ENCODE measurements around the gene SEC24C.
"Not testable (repeated sequence)": the region's sequence is repeated elsewhere in the genome, so short reads cannot be mapped to it uniquely, and the experiment has no call there.

SEC24C gene

DNA sequence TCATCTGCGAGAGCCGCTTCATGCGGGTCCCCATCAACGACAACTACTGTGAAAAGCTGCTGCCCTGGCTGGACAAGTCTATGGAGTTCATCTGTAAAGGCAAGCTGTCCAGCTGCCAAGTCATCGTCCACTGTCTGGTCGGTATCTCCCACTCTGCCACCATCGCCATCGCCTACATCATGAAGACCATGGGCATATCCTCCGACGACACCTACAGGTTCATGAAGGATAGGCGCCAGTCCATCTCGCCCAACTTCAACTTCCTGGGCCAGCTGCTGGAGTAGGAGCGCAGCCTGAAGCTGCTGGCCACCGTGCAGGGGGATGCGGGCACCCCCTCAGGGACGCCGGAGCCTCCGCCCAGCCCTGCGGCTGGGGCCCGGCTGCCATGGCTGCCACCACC, 11.7 kb upstream of the SEC24C start:
- DNase-seq (ENCODE audit: low read depth): no peak
- TF ChIP-seq, protein P1, sequence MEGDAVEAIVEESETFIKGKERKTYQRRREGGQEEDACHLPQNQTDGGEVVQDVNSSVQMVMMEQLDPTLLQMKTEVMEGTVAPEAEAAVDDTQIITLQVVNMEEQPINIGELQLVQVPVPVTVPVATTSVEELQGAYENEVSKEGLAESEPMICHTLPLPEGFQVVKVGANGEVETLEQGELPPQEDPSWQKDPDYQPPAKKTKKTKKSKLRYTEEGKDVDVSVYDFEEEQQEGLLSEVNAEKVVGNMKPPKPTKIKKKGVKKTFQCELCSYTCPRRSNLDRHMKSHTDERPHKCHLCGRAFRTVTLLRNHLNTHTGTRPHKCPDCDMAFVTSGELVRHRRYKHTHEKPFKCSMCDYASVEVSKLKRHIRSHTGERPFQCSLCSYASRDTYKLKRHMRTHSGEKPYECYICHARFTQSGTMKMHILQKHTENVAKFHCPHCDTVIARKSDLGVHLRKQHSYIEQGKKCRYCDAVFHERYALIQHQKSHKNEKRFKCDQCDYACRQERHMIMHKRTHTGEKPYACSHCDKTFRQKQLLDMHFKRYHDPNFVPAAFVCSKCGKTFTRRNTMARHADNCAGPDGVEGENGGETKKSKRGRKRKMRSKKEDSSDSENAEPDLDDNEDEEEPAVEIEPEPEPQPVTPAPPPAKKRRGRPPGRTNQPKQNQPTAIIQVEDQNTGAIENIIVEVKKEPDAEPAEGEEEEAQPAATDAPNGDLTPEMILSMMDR (IDR thresholded peaks at IDR 0.05; ENCODE audit: control insufficient read depth, insufficient read depth, low read depth, low read length, missing control alignments): no peak
- H3K4me3 ChIP-seq (ENCODE audit: control insufficient read depth, low read depth, low read length): no peak overlapping the region

DNA sequence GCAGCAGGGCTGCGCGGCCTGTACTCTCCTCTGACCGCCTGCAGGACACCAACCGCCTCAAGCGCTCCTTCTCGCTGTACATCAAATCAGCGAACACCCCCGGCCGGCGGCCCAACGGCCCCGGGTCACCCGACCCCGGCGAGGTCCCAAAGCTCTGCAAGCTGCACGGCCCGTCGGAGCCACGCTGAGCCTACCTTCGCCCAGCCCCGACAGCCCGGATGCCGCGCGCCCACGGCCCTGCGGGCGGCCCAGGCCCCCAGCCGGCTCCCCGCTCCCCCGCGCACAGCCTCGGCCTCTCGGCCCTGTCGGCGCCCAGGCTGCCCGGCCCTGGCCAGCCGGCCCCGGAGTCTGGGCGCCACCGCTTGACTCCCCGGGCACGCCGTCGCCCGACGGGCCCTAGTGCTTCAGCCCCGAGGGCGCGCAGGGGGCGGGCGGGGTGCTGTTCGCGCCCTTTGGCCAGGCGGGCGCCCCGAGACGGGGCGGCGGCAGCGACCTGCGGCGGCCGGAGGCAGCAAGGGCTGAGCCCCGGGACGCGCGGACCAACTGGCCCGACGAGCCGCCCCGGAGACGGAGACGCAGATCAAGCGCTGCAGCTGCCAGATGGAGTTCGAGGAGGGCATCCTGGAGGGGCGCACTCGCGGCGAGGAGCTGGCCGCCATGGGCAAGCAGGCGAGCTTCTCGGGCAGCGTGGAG, 11.1 kb upstream of the SEC24C start:
- no peak overlapping the region for H3K4me3 ChIP-seq (ENCODE audit: control insufficient read depth, low read depth, low read length)
- no peak for DNase-seq (ENCODE audit: low read depth)
- TF ChIP-seq, protein P1 (IDR thresholded peaks at IDR 0.05; ENCODE audit: control insufficient read depth, insufficient read depth, low read depth, low read length, missing control alignments): no peak

DNA sequence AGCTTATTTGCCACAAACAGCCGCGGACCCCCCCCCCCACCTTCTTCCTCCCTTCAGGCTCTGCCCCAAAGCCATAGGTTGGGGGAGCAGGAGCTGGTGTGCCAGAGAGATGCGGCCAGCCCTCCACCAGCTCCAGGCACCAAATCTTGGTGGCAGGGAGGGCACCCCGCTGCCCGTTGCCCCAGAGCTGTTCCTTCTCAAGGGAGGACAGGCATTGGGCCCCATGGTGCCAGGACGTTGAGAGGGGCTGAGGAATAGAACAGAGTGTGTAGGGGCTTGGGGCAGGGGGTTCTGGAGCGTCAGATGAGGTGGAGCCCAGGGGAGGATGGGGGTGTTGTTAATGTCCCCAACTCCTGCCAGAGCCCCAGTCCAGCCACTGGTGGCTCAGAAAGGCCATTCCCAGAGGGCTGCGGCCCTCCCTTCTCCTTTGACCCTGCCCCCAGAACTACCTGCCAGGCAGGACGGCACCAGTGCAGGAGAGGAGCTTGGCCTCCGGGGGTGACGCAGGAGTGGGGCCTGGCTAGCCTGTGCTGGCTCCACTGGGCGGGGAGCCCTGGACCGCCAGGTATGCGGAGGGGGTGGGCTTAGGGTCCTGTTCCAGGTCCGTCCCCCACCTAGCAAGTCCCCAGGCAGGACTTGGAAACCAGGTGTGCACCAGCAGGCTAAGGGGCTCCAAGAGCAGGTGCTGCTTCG, 10.0 kb upstream of the SEC24C start:
- H3K4me3 ChIP-seq (ENCODE audit: control insufficient read depth, low read depth, low read length): no peak overlapping the region
- TF ChIP-seq, protein P1 (IDR thresholded peaks at IDR 0.05; ENCODE audit: control insufficient read depth, insufficient read depth, low read depth, low read length, missing control alignments): no peak
- DNase-seq (ENCODE audit: low read depth): no peak

GRCh38 chr10:73734796-73735305, 9.3 kb upstream of the SEC24C start:
- DNase-seq (ENCODE audit: low read depth): no peak
- TF ChIP-seq, protein P1 (IDR thresholded peaks at IDR 0.05; ENCODE audit: control insufficient read depth, insufficient read depth, low read depth, low read length, missing control alignments): no peak
- H3K4me3 ChIP-seq (ENCODE audit: control insufficient read depth, low read depth, low read length): no peak overlapping the region

DNA sequence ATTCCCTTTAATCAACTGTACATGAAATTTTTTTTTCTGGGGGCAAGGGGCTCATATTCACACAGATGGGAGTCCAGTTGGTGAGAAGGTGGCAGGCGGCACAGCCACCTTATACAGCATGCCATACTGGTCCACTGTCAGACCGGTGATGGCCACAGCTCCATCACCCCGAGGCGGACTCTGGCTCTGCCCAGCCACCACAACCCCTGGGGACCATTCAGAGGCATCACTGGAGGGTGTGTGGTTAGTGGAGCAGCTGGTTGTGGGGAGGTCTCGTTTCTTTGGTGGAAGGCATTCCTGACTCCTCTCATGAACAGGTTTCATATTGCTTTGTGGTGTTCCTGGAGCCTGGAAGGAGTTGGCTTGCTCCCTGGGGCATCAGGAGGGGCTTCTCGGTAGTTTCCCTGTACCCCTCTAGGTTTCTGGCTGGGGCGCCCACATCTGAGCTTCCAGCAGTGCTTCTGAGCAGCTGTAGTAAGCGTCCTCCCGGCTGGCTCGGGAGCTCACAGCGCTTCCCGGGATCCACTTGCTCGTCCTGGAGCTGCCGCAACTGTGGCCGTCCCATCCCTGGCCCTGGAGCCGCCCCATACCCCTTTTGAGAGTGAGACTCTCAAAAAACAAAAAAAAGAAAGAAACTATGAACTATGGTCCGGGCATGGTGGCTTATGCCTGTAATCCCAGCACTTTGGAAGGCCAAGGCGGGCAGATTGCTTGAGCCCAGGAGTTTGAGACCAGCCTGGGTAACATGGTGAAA, 3.5 kb upstream of the SEC24C start:
- H3K4me3 ChIP-seq (ENCODE audit: control insufficient read depth, low read depth, low read length); DNase-seq (ENCODE audit: low read depth): not testable (repeated sequence)

DNA sequence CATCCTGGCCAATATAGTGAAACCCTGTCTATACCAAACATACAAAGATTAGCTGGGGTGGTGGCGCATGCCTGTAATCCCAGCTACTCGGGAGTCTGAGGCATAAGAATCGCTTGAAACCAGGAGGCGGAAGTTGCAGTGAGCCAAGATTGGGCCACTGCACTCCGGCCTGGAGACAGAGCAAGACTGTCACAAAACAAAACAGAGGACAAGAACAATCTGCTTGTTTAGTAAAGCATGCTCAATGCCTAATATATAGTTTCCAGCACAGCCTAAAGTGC, 1.8 kb upstream of the SEC24C start:
- DNase-seq (ENCODE audit: low read depth): no peak
- TF ChIP-seq, protein P1 (IDR thresholded peaks at IDR 0.05; ENCODE audit: control insufficient read depth, insufficient read depth, low read depth, low read length, missing control alignments): no peak
- no peak overlapping the region for H3K4me3 ChIP-seq (ENCODE audit: control insufficient read depth, low read depth, low read length)
